ENCODE data around the gene PLAAT3.

DNA sequence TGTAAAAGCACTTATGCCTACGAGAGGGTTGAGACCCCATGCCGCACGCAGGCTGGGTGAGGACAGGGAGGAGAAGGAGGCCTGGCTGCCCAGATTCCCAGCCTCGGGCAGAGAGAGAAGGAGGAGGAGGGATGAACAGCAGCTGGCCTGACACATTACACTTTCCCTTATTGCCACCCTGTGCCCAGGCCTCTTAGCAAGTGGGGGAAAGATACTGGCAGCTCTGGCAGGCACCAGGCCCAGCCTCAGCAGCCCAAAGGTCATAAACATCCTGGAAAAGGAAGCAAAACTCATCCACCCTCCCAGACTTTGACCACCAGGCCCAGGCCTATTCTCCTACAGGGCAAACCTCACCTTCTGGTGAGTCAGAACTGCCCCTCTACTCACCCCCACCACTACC is 4.7 kb downstream of the PLAAT3 start:
- TF ChIP-seq, protein P1, sequence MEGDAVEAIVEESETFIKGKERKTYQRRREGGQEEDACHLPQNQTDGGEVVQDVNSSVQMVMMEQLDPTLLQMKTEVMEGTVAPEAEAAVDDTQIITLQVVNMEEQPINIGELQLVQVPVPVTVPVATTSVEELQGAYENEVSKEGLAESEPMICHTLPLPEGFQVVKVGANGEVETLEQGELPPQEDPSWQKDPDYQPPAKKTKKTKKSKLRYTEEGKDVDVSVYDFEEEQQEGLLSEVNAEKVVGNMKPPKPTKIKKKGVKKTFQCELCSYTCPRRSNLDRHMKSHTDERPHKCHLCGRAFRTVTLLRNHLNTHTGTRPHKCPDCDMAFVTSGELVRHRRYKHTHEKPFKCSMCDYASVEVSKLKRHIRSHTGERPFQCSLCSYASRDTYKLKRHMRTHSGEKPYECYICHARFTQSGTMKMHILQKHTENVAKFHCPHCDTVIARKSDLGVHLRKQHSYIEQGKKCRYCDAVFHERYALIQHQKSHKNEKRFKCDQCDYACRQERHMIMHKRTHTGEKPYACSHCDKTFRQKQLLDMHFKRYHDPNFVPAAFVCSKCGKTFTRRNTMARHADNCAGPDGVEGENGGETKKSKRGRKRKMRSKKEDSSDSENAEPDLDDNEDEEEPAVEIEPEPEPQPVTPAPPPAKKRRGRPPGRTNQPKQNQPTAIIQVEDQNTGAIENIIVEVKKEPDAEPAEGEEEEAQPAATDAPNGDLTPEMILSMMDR (IDR thresholded peaks at IDR 0.05): no peak
- TF ChIP-seq POLR2A (IDR thresholded peaks at IDR 0.05): peak in 1 of 2 donors; percentile 12
